GM19238 (cell line): ENCODE results near the gene THADA.

Experiments used
- DNase-seq: peaks from one replicate; pipeline ENCODE4 v3.0.0; 2011; ENCODE audit warnings: low spot score; ENCODE audit not compliant: insufficient read length

THADA gene

GRCh38 chr2:43355399-43355798 lies 240.4 kb downstream of the THADA start:
- no peak for DNase-seq

- no peak for DNase-seq
These were observed 245.9 kb downstream of the THADA start for GRCh38 chr2:43349904-43350303.

- no peak for DNase-seq
These were observed 246.8 kb downstream of the THADA start for GRCh38 chr2:43348908-43349661.

- DNase-seq = no peak
These were observed 248.1 kb downstream of the THADA start for GRCh38 chr2:43347746-43348145.

GRCh38 chr2:43346602-43347567 lies 249.0 kb downstream of the THADA start:
- DNase-seq = no peak

- DNase-seq = no peak
These were observed 250.0 kb downstream of the THADA start for GRCh38 chr2:43345872-43346271.

- DNase-seq = no peak
These were observed 250.4 kb downstream of the THADA start for GRCh38 chr2:43345391-43345813.

- DNase-seq = no peak
These were observed 250.9 kb downstream of the THADA start for GRCh38 chr2:43344868-43345373.

GRCh38 chr2:43343573-43344304 lies 252.1 kb downstream of the THADA start:
- no peak for DNase-seq

GRCh38 chr2:43341959-43342757 lies 253.7 kb downstream of the THADA start:
- DNase-seq = no peak

- DNase-seq = no peak
These were observed 254.9 kb downstream of the THADA start for GRCh38 chr2:43340945-43341356.

GRCh38 chr2:43340066-43340465 lies 255.8 kb downstream of the THADA start:
- DNase-seq = no peak

GRCh38 chr2:43333656-43334144 lies 262.1 kb downstream of the THADA start:
- no peak for DNase-seq

GRCh38 chr2:43333101-43333655 lies 262.7 kb downstream of the THADA start:
- no peak for DNase-seq

GRCh38 chr2:43332653-43333052 lies 263.2 kb downstream of the THADA start:
- no peak for DNase-seq

GRCh38 chr2:43331422-43331821 lies 264.4 kb downstream of the THADA start:
- DNase-seq = no peak

GRCh38 chr2:43329637-43330036 lies 266.2 kb downstream of the THADA start:
- DNase-seq = no peak

- DNase-seq = no peak
These were observed 267.0 kb downstream of the THADA start for GRCh38 chr2:43328832-43329231.

- no peak for DNase-seq
These were observed 267.7 kb downstream of the THADA start for GRCh38 chr2:43328133-43328532.

GRCh38 chr2:43327119-43327518 lies 268.7 kb downstream of the THADA start:
- DNase-seq = no peak
